ENCODE measurements around the gene SLC9A7. TPM values are rescaled to one million over a fixed set of nuclear protein-coding genes. Genes with fewer than 3 reads are reported as not detected.

Gene SLC9A7
- total RNA-seq, 4 donors from 2014 or later: 0.82 to 29.2 (median 2.3) TPM

- in situ Hi-C loops (cut with MboI; ENCODE audit: low pct_ligation_motif_present in 1 of 4, low pct_unique_long_range_greater_than_20kb in 1 of 4, low sequenced_read_pairs in 3 of 4): no loop called here
- TF ChIP-seq POLR2A (IDR thresholded peaks at IDR 0.05) (no peak), CTCF (IDR thresholded peaks at IDR 0.05) (no peak), POLR2AphosphoS5 (IDR thresholded peaks at IDR 0.05) (no peak), EP300 (IDR thresholded peaks at IDR 0.05; ENCODE audit: low read depth) (no peak)
- Histone ChIP-seq H3K4me3 (no peak overlapping the region), H3K27ac (no peak overlapping the region), H3K9me3 (no peaks in the 10 kb centered on the region), H3K4me1 (no peaks in the 10 kb centered on the region), H3K36me3 (no peaks in the 10 kb centered on the region), H3K27me3 (no peaks in the 10 kb centered on the region)
- WGBS, 2 donors (ENCODE audit: low coverage in 1 of 2): 61% methylated on average over 4 of the region's 4 CpGs; no CpG with 5 or more reads in 1 of the 2 donors
- intact Hi-C loops (cut with DNase I; ENCODE audit: low total_unique reads): no loop called here
- DNase-seq: no peak
Observed at GRCh38 chrX:46703980-46704379, 54.9 kb downstream of the SLC9A7 start.

- no peak for DNase-seq
- Histone ChIP-seq H3K27ac (no peak overlapping the region), H3K27me3 (no peaks in the 10 kb centered on the region), H3K4me3 (no peak overlapping the region), H3K36me3 (no peaks in the 10 kb centered on the region), H3K9me3 (no peaks in the 10 kb centered on the region), H3K4me1 (no peaks in the 10 kb centered on the region)
- intact Hi-C loops (cut with DNase I; ENCODE audit: low total_unique reads) (no loop called here), in situ Hi-C loops (cut with MboI; ENCODE audit: low pct_ligation_motif_present in 1 of 4, low pct_unique_long_range_greater_than_20kb in 1 of 4, low sequenced_read_pairs in 3 of 4) (no loop called here)
- TF ChIP-seq POLR2AphosphoS5 (IDR thresholded peaks at IDR 0.05) (no peak), EP300 (IDR thresholded peaks at IDR 0.05; ENCODE audit: low read depth) (no peak), CTCF (IDR thresholded peaks at IDR 0.05) (no peak), POLR2A (IDR thresholded peaks at IDR 0.05) (no peak)
- WGBS, 2 donors (ENCODE audit: low coverage in 1 of 2): 86 to 90% methylated on average over 2 to 3 of the region's 3 CpGs
Observed at GRCh38 chrX:46698691-46699090, 60.2 kb downstream of the SLC9A7 start.

- Histone ChIP-seq H3K36me3 (no peaks in the 10 kb centered on the region), H3K9me3 (no peaks in the 10 kb centered on the region), H3K4me3 (no peak overlapping the region), H3K27ac (no peak overlapping the region), H3K27me3 (no peaks in the 10 kb centered on the region), H3K4me1 (no peaks in the 10 kb centered on the region)
- 54% methylated on average over 1 of the region's 1 CpG; no CpG with 5 or more reads in 1 of the 2 donors for WGBS, 2 donors (ENCODE audit: low coverage in 1 of 2)
- intact Hi-C loops (cut with DNase I; ENCODE audit: low total_unique reads): no loop called here
- no peak for DNase-seq
- in situ Hi-C loops (cut with MboI; ENCODE audit: low pct_ligation_motif_present in 1 of 4, low pct_unique_long_range_greater_than_20kb in 1 of 4, low sequenced_read_pairs in 3 of 4): no loop called here
- no peak for TF ChIP-seq CTCF (IDR thresholded peaks at IDR 0.05)
- no peak for TF ChIP-seq POLR2AphosphoS5 (IDR thresholded peaks at IDR 0.05)
- TF ChIP-seq EP300 (IDR thresholded peaks at IDR 0.05; ENCODE audit: low read depth): no peak
- TF ChIP-seq POLR2A (IDR thresholded peaks at IDR 0.05): no peak
Observed at GRCh38 chrX:46695491-46695890, 63.4 kb downstream of the SLC9A7 start.

- no peak overlapping the region for H3K27ac ChIP-seq
- in situ Hi-C loops (cut with MboI; ENCODE audit: low pct_ligation_motif_present in 1 of 4, low pct_unique_long_range_greater_than_20kb in 1 of 4, low sequenced_read_pairs in 3 of 4): no loop called here
- H3K36me3 ChIP-seq: no peaks in the 10 kb centered on the region
- no peak overlapping the region for H3K4me3 ChIP-seq
- H3K27me3 ChIP-seq: no peaks in the 10 kb centered on the region
- 76% methylated on average over 2 of the region's 2 CpGs; no CpG with 5 or more reads in 1 of the 2 donors for WGBS, 2 donors (ENCODE audit: low coverage in 1 of 2)
- no peak for DNase-seq
- TF ChIP-seq POLR2A (IDR thresholded peaks at IDR 0.05): no peak
- no peak for TF ChIP-seq POLR2AphosphoS5 (IDR thresholded peaks at IDR 0.05)
- TF ChIP-seq CTCF (IDR thresholded peaks at IDR 0.05): no peak
- TF ChIP-seq EP300 (IDR thresholded peaks at IDR 0.05; ENCODE audit: low read depth): no peak
- intact Hi-C loops (cut with DNase I; ENCODE audit: low total_unique reads): no loop called here
- H3K9me3 ChIP-seq: no peaks in the 10 kb centered on the region
- no peaks in the 10 kb centered on the region for H3K4me1 ChIP-seq
Observed at GRCh38 chrX:46694549-46694948, 64.4 kb downstream of the SLC9A7 start.

All from transverse colon (tissue), 4 donors.